ENCODE data around the gene DPCD.

Gene DPCD

GRCh38 chr10:101649525-101650085 lies 61.5 kb downstream of the DPCD start:
- Histone ChIP-seq H3K4me3 (ENCODE audit: low read depth, low read length) (no peak overlapping the region), H3K27me3 (replicated peaks) (no peaks in the 10 kb centered on the region), H3K36me3 (replicated peaks) (no peaks in the 10 kb centered on the region), H3K27ac (no peak overlapping the region)
- no peak for TF ChIP-seq CTCF (IDR thresholded peaks at IDR 0.05; ENCODE audit: low read depth, low read length, missing control alignments)
- DNase-seq, result no peak
- in situ Hi-C loops (cut with HindIII; ENCODE audit: low pct_ligation_motif_present, low sequenced_read_pairs), result no loop called here

GRCh38 chr10:101650863-101651262 lies 62.7 kb downstream of the DPCD start:
- in situ Hi-C loops (cut with HindIII; ENCODE audit: low pct_ligation_motif_present, low sequenced_read_pairs), result no loop called here
- Histone ChIP-seq H3K27me3 (replicated peaks) (no peaks in the 10 kb centered on the region), H3K27ac (no peak overlapping the region), H3K36me3 (replicated peaks) (no peaks in the 10 kb centered on the region), H3K4me3 (ENCODE audit: low read depth, low read length) (no peak overlapping the region)
- DNase-seq, result no peak
- TF ChIP-seq CTCF (IDR thresholded peaks at IDR 0.05; ENCODE audit: low read depth, low read length, missing control alignments), result no peak

GRCh38 chr10:101651336-101651735 lies 63.2 kb downstream of the DPCD start:
- Histone ChIP-seq H3K36me3 (replicated peaks) (no peaks in the 10 kb centered on the region), H3K4me3 (ENCODE audit: low read depth, low read length) (no peak overlapping the region), H3K27ac (no peak overlapping the region), H3K27me3 (replicated peaks) (no peaks in the 10 kb centered on the region)
- DNase-seq, result no peak
- in situ Hi-C loops (cut with HindIII; ENCODE audit: low pct_ligation_motif_present, low sequenced_read_pairs), result no loop called here
- TF ChIP-seq CTCF (IDR thresholded peaks at IDR 0.05; ENCODE audit: low read depth, low read length, missing control alignments), result no peak

GRCh38 chr10:101653536-101653935 lies 65.4 kb downstream of the DPCD start:
- in situ Hi-C loops (cut with HindIII; ENCODE audit: low pct_ligation_motif_present, low sequenced_read_pairs), result no loop called here
- no peak for DNase-seq
- Histone ChIP-seq H3K27me3 (replicated peaks) (no peaks in the 10 kb centered on the region), H3K27ac (no peak overlapping the region), H3K4me3 (ENCODE audit: low read depth, low read length) (no peak overlapping the region), H3K36me3 (replicated peaks) (no peaks in the 10 kb centered on the region)
- no peak for TF ChIP-seq CTCF (IDR thresholded peaks at IDR 0.05; ENCODE audit: low read depth, low read length, missing control alignments)

- H3K27ac ChIP-seq, result no peak overlapping the region
- H3K4me3 ChIP-seq (ENCODE audit: low read depth, low read length), result no peak overlapping the region
- H3K27me3 ChIP-seq (replicated peaks), result no peaks in the 10 kb centered on the region
- no peaks in the 10 kb centered on the region for H3K36me3 ChIP-seq (replicated peaks)
- in situ Hi-C loops (cut with HindIII; ENCODE audit: low pct_ligation_motif_present, low sequenced_read_pairs), result no loop called here
- no peak for TF ChIP-seq CTCF (IDR thresholded peaks at IDR 0.05; ENCODE audit: low read depth, low read length, missing control alignments)
- no peak for DNase-seq
Measured at GRCh38 chr10:101655570-101655969, 67.4 kb downstream of the DPCD start.

GRCh38 chr10:101656890-101657289 lies 68.8 kb downstream of the DPCD start:
- in situ Hi-C loops (cut with HindIII; ENCODE audit: low pct_ligation_motif_present, low sequenced_read_pairs), result no loop called here
- Histone ChIP-seq H3K36me3 (replicated peaks) (no peaks in the 10 kb centered on the region), H3K27ac (no peak overlapping the region), H3K4me3 (ENCODE audit: low read depth, low read length) (no peak overlapping the region), H3K27me3 (replicated peaks) (no peaks in the 10 kb centered on the region)
- DNase-seq, result no peak
- TF ChIP-seq CTCF (IDR thresholded peaks at IDR 0.05; ENCODE audit: low read depth, low read length, missing control alignments), result no peak
